CD14-positive monocyte (primary cell): ENCODE measurements around the gene WWOX. TPM values are rescaled to one million over a fixed set of nuclear protein-coding genes. Genes with fewer than 3 reads are reported as not detected.

ENCODE experiments used
- DNase-seq, 3 donors: peaks; one replicate each; pipeline ENCODE4 v3.0.0-alpha.2; 2011 to 2022
- H2AFZ ChIP-seq: 2 replicates; pipeline ENCODE4 v1.6.0; 2012; ENCODE audit warnings: mild to moderate bottlenecking, low read depth, low read length, inconsistent platforms; ENCODE audit not compliant: insufficient read depth, poor library complexity, severe bottlenecking
- H3K27ac ChIP-seq, 2 donors: 1 replicate in 1 of 2; 2 replicates in 1 of 2; pipeline ENCODE4 v1.5.1; 2012 to 2013; ENCODE audit warnings: low read length in 2 of 2, control low read depth in 1 of 2, inconsistent platforms in 1 of 2, low read depth in 1 of 2, mild to moderate bottlenecking in 1 of 2
- H3K27me3 ChIP-seq, 2 donors: one replicate each; pipeline versions ENCODE4 v1.6.0 to v1.6.1; 2011 to 2013; ENCODE audit warnings: low read length in 2 of 2; ENCODE audit not compliant: control insufficient read depth in 2 of 2, insufficient read depth in 2 of 2
- H3K36me3 ChIP-seq, 2 donors: replicated peaks in 1 of 2; 1 replicate in 1 of 2; 2 replicates in 1 of 2; pipeline versions ENCODE4 v1.5.1 to v1.6.1; 2012 to 2013; ENCODE audit warnings: low read length in 2 of 2, control low read depth in 1 of 2, inconsistent platforms in 1 of 2, mild to moderate bottlenecking in 1 of 2; ENCODE audit not compliant: insufficient read depth in 2 of 2, control insufficient read depth in 1 of 2
- H3K4me1 ChIP-seq, 2 donors: 1 replicate in 1 of 2; 2 replicates in 1 of 2; pipeline versions ENCODE4 v1.5.1 to v1.6.1; 2012 to 2013; ENCODE audit warnings: low read length in 2 of 2, control low read depth in 1 of 2, inconsistent platforms in 1 of 2, mild to moderate bottlenecking in 1 of 2, moderate library complexity in 1 of 2; ENCODE audit not compliant: insufficient read depth in 2 of 2, control insufficient read depth in 1 of 2
- H3K4me2 ChIP-seq: replicated peaks from 2 replicates; pipeline ENCODE3; 2012; ENCODE audit warnings: low read length, moderate library complexity, mild to moderate bottlenecking; ENCODE audit not compliant: poor library complexity, severe bottlenecking; ENCODE audit errors: extremely low read depth
- H3K4me3 ChIP-seq, 3 experiments: fragments of 200-600 bp in 1 of 3; sonication (generic) in 1 of 3; replicated peaks in 1 of 3; 1 replicate in 2 of 3; 2 replicates in 1 of 3; pipeline ENCODE4 v1.5.1; 2011 to 2013; ENCODE audit warnings: low read length in 3 of 3, mild to moderate bottlenecking in 3 of 3, control low read depth in 2 of 3, low read depth in 2 of 3, inconsistent platforms in 1 of 3, moderate library complexity in 1 of 3
- H3K79me2 ChIP-seq: 2 replicates; pipeline ENCODE4 v1.6.0; 2012; ENCODE audit warnings: mild to moderate bottlenecking, control low read depth, inconsistent platforms, low read length, moderate library complexity; ENCODE audit not compliant: insufficient read depth
- H3K9ac ChIP-seq: 2 replicates; pipeline ENCODE4 v1.6.0; 2017; ENCODE audit warnings: low read length, mild to moderate bottlenecking; ENCODE audit not compliant: insufficient read depth, poor library complexity, severe bottlenecking
- H3K9me3 ChIP-seq, 2 donors: replicated peaks in 1 of 2; 1 replicate in 1 of 2; 2 replicates in 1 of 2; pipeline versions ENCODE4 v1.5.1 to v1.6.1; 2012 to 2013; ENCODE audit warnings: low read length in 2 of 2, control low read depth in 1 of 2; ENCODE audit not compliant: control insufficient read depth in 1 of 2, insufficient read depth in 1 of 2
- H4K20me1 ChIP-seq: 2 replicates; pipeline ENCODE4 v1.6.0; 2012; ENCODE audit warnings: mild to moderate bottlenecking, low read length, control low read depth, moderate library complexity; ENCODE audit not compliant: insufficient read depth
- H3K27ac Mint-ChIP-seq, 7 donors: one replicate each; pipeline ENCODE4 v1.8.0; 2020; ENCODE audit warnings: mild to moderate bottlenecking in 7 of 7, mixed read lengths in 7 of 7, moderate library complexity in 6 of 7, inconsistent platforms in 2 of 7
- H3K27me3 Mint-ChIP-seq, 3 donors: one replicate each; pipeline ENCODE4 v1.8.0; 2021 to 2022; ENCODE audit warnings: low read depth in 3 of 3, mild to moderate bottlenecking in 3 of 3, mixed read lengths in 3 of 3, moderate library complexity in 3 of 3, inconsistent platforms in 1 of 3
- H3K36me3 Mint-ChIP-seq, 2 donors: one replicate each; pipeline ENCODE4 v1.8.0; 2020; ENCODE audit warnings: mixed read lengths in 2 of 2, inconsistent platforms in 1 of 2, mild to moderate bottlenecking in 1 of 2
- H3K4me1 Mint-ChIP-seq: one replicate; pipeline ENCODE4 v1.8.0; 2020; ENCODE audit warnings: mild to moderate bottlenecking, mixed read lengths
- H3K4me3 Mint-ChIP-seq, 2 donors: one replicate each; pipeline ENCODE4 v1.8.0; 2020; ENCODE audit warnings: mild to moderate bottlenecking in 2 of 2, mixed read lengths in 2 of 2, moderate library complexity in 1 of 2
- H3K9me3 Mint-ChIP-seq, 7 donors: one replicate each; pipeline ENCODE4 v1.8.0; 2020 to 2022; ENCODE audit warnings: mixed read lengths in 7 of 7, mild to moderate bottlenecking in 6 of 7, moderate library complexity in 6 of 7, inconsistent platforms in 2 of 7
- CTCF ChIP-seq: fragments of 200-600 bp; IDR thresholded peaks from one replicate; pipeline ENCODE4 v1.8.0; 2022; ENCODE audit warnings: antibody characterized with exemption, mild to moderate bottlenecking
- WGBS: methylation state at CpG from one replicate; pipeline ENCODE4 v1.1.5; 2013; ENCODE audit warnings: missing lambda C conversion rate; ENCODE audit not compliant: insufficient coverage; 5-methylcytosine and 5-hydroxymethylcytosine counted together
- intact Hi-C, 2 donors: fragments of 100-400 bp; cut with micrococcal nuclease; formaldehyde crosslinking; loops; one replicate each; pipeline versions ENCODE4 v1.15.0 to v1.15.1; 2023
- polyA plus RNA-seq, 3 donors: library from polyadenylated mRNA; depleted of rRNA in 1 of 3; unstranded in 2 of 3; stranded (reverse) in 1 of 3; fragments of 300-500 nt in 2 of 3; fragments of >200 nt in 1 of 3; fragmentation: Illumina TruSeq in 2 of 3; gene quantifications; 1 replicate in 2 of 3; 2 replicates in 1 of 3; pipeline ENCODE4 v1.2.3, GENCODE V29; 2012 to 2021

Gene WWOX
- polyA plus RNA-seq, 3 donors, result 4.0 to 7.0 (median 6.3) TPM

GRCh38 chr16:78381060-78381459 lies 281.6 kb downstream of the WWOX start:
- no peaks in the 10 kb centered on the region for H3K79me2 ChIP-seq
- Mint-ChIP-seq H3K9me3 (peaks cover 1 to 6% (median 4%) of the 10 kb centered on the region in 7 donors), H3K4me1 (no peaks in the 10 kb centered on the region), H3K36me3 (no peaks in the 10 kb centered on the region), H3K4me3 (no peak overlapping the region), H3K27me3 (no peaks in the 10 kb centered on the region), H3K27ac (no peak overlapping the region)
- H3K27ac ChIP-seq, result no peak overlapping the region
- H3K9me3 ChIP-seq, result no peaks in the 10 kb centered on the region
- no peak for TF ChIP-seq CTCF
- no peaks in the 10 kb centered on the region for H4K20me1 ChIP-seq
- no peaks in the 10 kb centered on the region for H3K4me1 ChIP-seq
- WGBS, result no CpG with 5 or more reads among the region's 1 CpG
- H3K4me2 ChIP-seq, result no peak overlapping the region
- intact Hi-C loops, result no loop called here
- no peak overlapping the region for H2AFZ ChIP-seq
- no peaks in the 10 kb centered on the region for H3K27me3 ChIP-seq
- no peak for DNase-seq
- H3K36me3 ChIP-seq, result no peaks in the 10 kb centered on the region
- no peak overlapping the region for H3K9ac ChIP-seq
- H3K4me3 ChIP-seq, result no peak overlapping the region

- Mint-ChIP-seq H3K27ac (no peak overlapping the region), H3K36me3 (peaks cover 0 to 5% of the 10 kb centered on the region in 2 donors), H3K27me3 (no peaks in the 10 kb centered on the region), H3K9me3 (peaks cover 1 to 8% (median 4%) of the 10 kb centered on the region in 7 donors), H3K4me1 (no peaks in the 10 kb centered on the region), H3K4me3 (no peak overlapping the region)
- TF ChIP-seq CTCF, result no peak
- Histone ChIP-seq H2AFZ (no peak overlapping the region), H3K27me3 (no peaks in the 10 kb centered on the region), H3K4me2 (no peak overlapping the region), H3K4me3 (no peak overlapping the region), H3K9ac (no peak overlapping the region), H3K27ac (no peak overlapping the region), H3K36me3 (no peaks in the 10 kb centered on the region), H3K9me3 (no peaks in the 10 kb centered on the region), H3K4me1 (no peaks in the 10 kb centered on the region), H4K20me1 (no peaks in the 10 kb centered on the region), H3K79me2 (no peaks in the 10 kb centered on the region)
- intact Hi-C loops, result no loop called here
- DNase-seq, result no peak
- WGBS, result 100% methylated on average over 1 of the region's 2 CpGs
Measured at GRCh38 chr16:78383118-78383517, 283.7 kb downstream of the WWOX start.
